Trophoblast cell (in vitro differentiated cells and primary cell): ENCODE results near the gene TICAM2.

Source experiments
- DNase-seq, 2 donors: peaks; one replicate each; pipeline ENCODE4 v3.0.0-alpha.2; 2016
- H2AFZ ChIP-seq: 2 replicates; pipeline ENCODE4 v1.6.1; 2013; ENCODE audit warnings: low read length, moderate library complexity, mild to moderate bottlenecking; ENCODE audit not compliant: insufficient read depth, poor library complexity
- H2AK5ac ChIP-seq: 2 replicates; pipeline ENCODE4 v1.6.1; 2013; ENCODE audit warnings: mild to moderate bottlenecking, low read length
- H2BK120ac ChIP-seq: 2 replicates; pipeline ENCODE4 v1.6.1; 2013; ENCODE audit warnings: low read length, mild to moderate bottlenecking, moderate library complexity; ENCODE audit not compliant: insufficient read depth, poor library complexity
- H2BK12ac ChIP-seq: 2 replicates; pipeline ENCODE4 v1.6.1; 2013; ENCODE audit warnings: mild to moderate bottlenecking, low read length, moderate library complexity
- H2BK5ac ChIP-seq: 2 replicates; pipeline ENCODE4 v1.6.1; 2013; ENCODE audit warnings: low read length, low read depth, moderate library complexity, mild to moderate bottlenecking; ENCODE audit not compliant: poor library complexity
- H3K14ac ChIP-seq: 2 replicates; pipeline ENCODE4 v1.6.1; 2013; ENCODE audit warnings: mild to moderate bottlenecking, low read length
- H3K18ac ChIP-seq: 2 replicates; pipeline ENCODE4 v1.6.1; 2013; ENCODE audit warnings: mild to moderate bottlenecking, low read length
- H3K23ac ChIP-seq: 2 replicates; pipeline ENCODE4 v1.6.1; 2013; ENCODE audit warnings: low read length
- H3K27ac ChIP-seq: 2 replicates; pipeline ENCODE4 v1.5.1; 2013; ENCODE audit warnings: low read depth, mild to moderate bottlenecking, inconsistent platforms, low read length, moderate library complexity
- H3K27me3 ChIP-seq: 2 replicates; pipeline ENCODE4 v1.6.1; 2013; ENCODE audit warnings: inconsistent platforms, mild to moderate bottlenecking, low read length, moderate library complexity; ENCODE audit not compliant: insufficient read depth
- H3K36me3 ChIP-seq, 2 experiments: 1 replicate in 1 of 2; 2 replicates in 1 of 2; pipeline ENCODE4 v1.6.1; 2013; ENCODE audit warnings: low read length in 2 of 2, mild to moderate bottlenecking in 2 of 2, moderate library complexity in 1 of 2; ENCODE audit not compliant: insufficient read depth in 2 of 2, control insufficient read depth in 1 of 2
- H3K4ac ChIP-seq: 2 replicates; pipeline ENCODE4 v1.6.1; 2013; ENCODE audit warnings: low read depth, mild to moderate bottlenecking, low read length, moderate library complexity
- H3K4me1 ChIP-seq, 2 experiments: 1 replicate in 1 of 2; 2 replicates in 1 of 2; pipeline ENCODE4 v1.6.1; 2013; ENCODE audit warnings: low read length in 2 of 2, mild to moderate bottlenecking in 2 of 2, moderate library complexity in 1 of 2; ENCODE audit not compliant: insufficient read depth in 2 of 2, control insufficient read depth in 1 of 2
- H3K4me2 ChIP-seq: 2 replicates; pipeline ENCODE4 v1.6.1; 2013; ENCODE audit warnings: inconsistent platforms, mild to moderate bottlenecking, low read length, moderate library complexity
- H3K4me3 ChIP-seq: 2 replicates; pipeline ENCODE4 v1.5.1; 2013; ENCODE audit warnings: mild to moderate bottlenecking, low read depth, low read length, inconsistent platforms
- H3K79me1 ChIP-seq: one replicate; pipeline ENCODE4 v1.6.1; 2013; ENCODE audit warnings: low read length
- H3K79me2 ChIP-seq: 2 replicates; pipeline ENCODE4 v1.6.1; 2013; ENCODE audit warnings: low read length, mild to moderate bottlenecking; ENCODE audit not compliant: control insufficient read depth, insufficient read depth, poor library complexity
- H3K9ac ChIP-seq: 2 replicates; pipeline ENCODE4 v1.6.1; 2013; ENCODE audit warnings: mild to moderate bottlenecking, low read length
- H3K9me3 ChIP-seq: 2 replicates; pipeline ENCODE4 v1.6.1; 2013; ENCODE audit warnings: low read depth, mild to moderate bottlenecking, control low read depth, inconsistent platforms, low read length; ENCODE audit not compliant: insufficient read depth
- H4K12ac ChIP-seq: 2 replicates; pipeline ENCODE4 v1.6.1; 2013; ENCODE audit warnings: low read depth, mild to moderate bottlenecking, low read length, moderate library complexity
- H4K8ac ChIP-seq: 2 replicates; pipeline ENCODE4 v1.6.1; 2013; ENCODE audit warnings: low read depth, mild to moderate bottlenecking, low read length, moderate library complexity
- H4K91ac ChIP-seq: one replicate; pipeline ENCODE4 v1.6.1; 2013; ENCODE audit warnings: low read depth, mild to moderate bottlenecking, low read length, moderate library complexity
- WGBS: extraction: QIAGEN DNeasy Blood & Tissue Kit; methylation state at CpG from one replicate; pipeline ENCODE4 v1.1.7; 2013; ENCODE audit warnings: missing lambda C conversion rate; ENCODE audit not compliant: insufficient read length, insufficient coverage; ENCODE audit errors: extremely low coverage; 5-methylcytosine and 5-hydroxymethylcytosine counted together

TICAM2 gene

DNA sequence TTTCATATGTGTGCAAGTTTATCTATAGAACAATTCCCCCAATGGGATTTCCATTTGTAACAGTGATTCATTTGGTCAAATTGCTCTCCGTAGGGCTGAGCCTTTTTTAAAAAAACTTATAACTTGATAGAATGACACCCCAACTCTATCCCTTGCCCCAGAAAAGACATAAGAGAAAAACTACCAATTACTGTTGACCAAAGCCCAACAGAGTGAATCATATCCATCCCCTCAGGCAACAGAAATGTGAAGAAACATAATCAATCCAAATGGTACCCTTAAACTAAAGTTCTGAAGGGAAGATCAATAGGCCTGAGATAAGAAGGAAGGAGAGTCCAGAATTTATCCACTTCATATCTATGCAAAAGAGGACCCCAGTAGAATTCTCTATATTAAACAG, 17.8 kb downstream of the TICAM2 start:
- H2BK5ac ChIP-seq: no peak overlapping the region
- no peak overlapping the region for H3K14ac ChIP-seq
- H4K12ac ChIP-seq: no peak overlapping the region
- H2AK5ac ChIP-seq: no peak overlapping the region
- H3K27ac ChIP-seq: no peak overlapping the region
- no peak for DNase-seq
- H4K91ac ChIP-seq: no peak overlapping the region
- H3K4me2 ChIP-seq: no peak overlapping the region
- no peaks in the 10 kb centered on the region for H3K4me1 ChIP-seq
- H4K8ac ChIP-seq: no peak overlapping the region
- no peak overlapping the region for H2BK120ac ChIP-seq
- H3K4ac ChIP-seq: no peak overlapping the region
- no peak overlapping the region for H3K4me3 ChIP-seq
- no peak overlapping the region for H2AFZ ChIP-seq
- no peaks in the 10 kb centered on the region for H3K79me2 ChIP-seq
- no peak overlapping the region for H3K9ac ChIP-seq
- no peaks in the 10 kb centered on the region for H3K79me1 ChIP-seq
- no CpG with 5 or more reads among the region's 1 CpG for WGBS
- H2BK12ac ChIP-seq: no peak overlapping the region
- no peaks in the 10 kb centered on the region for H3K27me3 ChIP-seq
- no peak overlapping the region for H3K18ac ChIP-seq
- no peaks in the 10 kb centered on the region for H3K9me3 ChIP-seq
- H3K23ac ChIP-seq: no peak overlapping the region
- no peaks in the 10 kb centered on the region for H3K36me3 ChIP-seq

DNA sequence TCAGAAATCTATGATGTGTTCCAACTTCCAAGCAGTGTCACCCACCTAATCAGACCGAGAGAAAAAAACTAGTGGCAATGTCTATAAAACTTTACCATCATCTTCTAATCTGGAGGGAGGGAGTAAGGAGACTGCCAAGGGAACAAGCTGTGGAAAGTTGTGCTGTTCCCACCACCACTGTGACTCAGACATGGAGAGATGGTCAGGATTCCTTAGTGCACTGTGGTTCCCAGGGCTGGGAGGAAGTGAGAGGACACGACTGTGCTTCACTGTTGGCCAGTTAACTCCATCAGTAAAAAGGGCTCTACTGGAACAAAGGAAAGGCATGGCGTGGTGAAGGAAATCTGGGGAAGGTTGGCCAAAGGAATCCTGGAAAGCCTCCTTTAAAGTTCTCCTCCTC, 18.8 kb downstream of the TICAM2 start:
- no peak overlapping the region for H2AK5ac ChIP-seq
- no peaks in the 10 kb centered on the region for H3K27me3 ChIP-seq
- no peak overlapping the region for H2BK12ac ChIP-seq
- H3K4me3 ChIP-seq: no peak overlapping the region
- no peak overlapping the region for H3K14ac ChIP-seq
- no peak overlapping the region for H3K23ac ChIP-seq
- H3K4me1 ChIP-seq: no peaks in the 10 kb centered on the region
- H2BK120ac ChIP-seq: no peak overlapping the region
- H2BK5ac ChIP-seq: no peak overlapping the region
- H4K12ac ChIP-seq: no peak overlapping the region
- no peaks in the 10 kb centered on the region for H3K79me2 ChIP-seq
- H3K9me3 ChIP-seq: no peaks in the 10 kb centered on the region
- H3K27ac ChIP-seq: no peak overlapping the region
- no CpG with 5 or more reads among the region's 3 CpGs for WGBS
- H4K91ac ChIP-seq: no peak overlapping the region
- no peak overlapping the region for H3K18ac ChIP-seq
- no peak for DNase-seq
- no peak overlapping the region for H3K4ac ChIP-seq
- H3K4me2 ChIP-seq: no peak overlapping the region
- no peak overlapping the region for H3K9ac ChIP-seq
- no peak overlapping the region for H2AFZ ChIP-seq
- no peaks in the 10 kb centered on the region for H3K36me3 ChIP-seq
- no peak overlapping the region for H4K8ac ChIP-seq
- H3K79me1 ChIP-seq: no peaks in the 10 kb centered on the region

DNA sequence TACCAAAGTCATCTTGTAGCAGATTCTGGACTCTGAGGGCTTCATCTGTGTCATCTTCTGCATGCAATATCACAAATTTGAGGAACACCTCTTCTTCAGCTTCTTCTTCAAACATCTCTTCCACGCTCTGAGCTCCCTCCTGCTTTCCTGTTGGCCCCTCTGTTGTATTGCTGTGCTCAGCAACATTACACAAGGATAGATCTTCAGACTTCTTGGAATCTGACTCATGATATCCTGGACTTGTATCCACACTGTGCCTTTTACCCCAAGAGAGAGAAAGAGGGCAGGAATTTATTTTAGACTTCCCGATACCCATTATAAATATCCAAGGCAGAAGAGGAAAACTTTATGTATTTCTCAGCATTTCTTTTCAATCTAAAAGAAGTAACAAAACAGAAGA, 21.3 kb downstream of the TICAM2 start:
- H3K18ac ChIP-seq: no peak overlapping the region
- no peak overlapping the region for H4K91ac ChIP-seq
- no peak overlapping the region for H3K23ac ChIP-seq
- H4K8ac ChIP-seq: no peak overlapping the region
- H3K27ac ChIP-seq: no peak overlapping the region
- no peak overlapping the region for H2BK120ac ChIP-seq
- H3K9ac ChIP-seq: no peak overlapping the region
- H3K4me1 ChIP-seq: no peaks in the 10 kb centered on the region
- no peaks in the 10 kb centered on the region for H3K9me3 ChIP-seq
- no CpG with 5 or more reads among the region's 2 CpGs for WGBS
- no peaks in the 10 kb centered on the region for H3K79me1 ChIP-seq
- H4K12ac ChIP-seq: no peak overlapping the region
- H2BK5ac ChIP-seq: no peak overlapping the region
- H3K14ac ChIP-seq: no peak overlapping the region
- no peak overlapping the region for H2BK12ac ChIP-seq
- no peak overlapping the region for H2AK5ac ChIP-seq
- H3K4me3 ChIP-seq: no peak overlapping the region
- H3K36me3 ChIP-seq: no peaks in the 10 kb centered on the region
- no peaks in the 10 kb centered on the region for H3K27me3 ChIP-seq
- H3K4me2 ChIP-seq: no peak overlapping the region
- H2AFZ ChIP-seq: no peak overlapping the region
- no peak for DNase-seq
- no peaks in the 10 kb centered on the region for H3K79me2 ChIP-seq
- H3K4ac ChIP-seq: no peak overlapping the region

GRCh38 chr5:115579747-115580173, 22.5 kb downstream of the TICAM2 start:
- Histone ChIP-seq H3K14ac (no peak overlapping the region), H3K4ac (no peak overlapping the region), H3K9ac (no peak overlapping the region), H3K18ac (no peak overlapping the region), H3K79me1 (no peaks in the 10 kb centered on the region), H2AFZ (no peak overlapping the region), H2AK5ac (no peak overlapping the region), H2BK5ac (no peak overlapping the region), H4K12ac (no peak overlapping the region), H3K4me3 (no peak overlapping the region), H3K23ac (no peak overlapping the region), H3K36me3 (no peaks in the 10 kb centered on the region), H3K9me3 (no peaks in the 10 kb centered on the region), H3K27me3 (no peaks in the 10 kb centered on the region), H3K27ac (no peak overlapping the region), H3K4me1 (no peaks in the 10 kb centered on the region), H3K79me2 (no peaks in the 10 kb centered on the region), H4K91ac (no peak overlapping the region), H4K8ac (no peak overlapping the region), H3K4me2 (no peak overlapping the region), H2BK120ac (no peak overlapping the region), H2BK12ac (no peak overlapping the region)
- DNase-seq: peak in 1 of 2 donors; percentile 39
- WGBS: no CpG with 5 or more reads among the region's 6 CpGs
